ENCODE measurements around the gene NTF3. TPM values are rescaled to one million over a fixed set of nuclear protein-coding genes. Genes with fewer than 3 reads are reported as not detected.

Gene NTF3
- total RNA-seq, 1 donor from 2014 or later = 13.0 TPM

DNA sequence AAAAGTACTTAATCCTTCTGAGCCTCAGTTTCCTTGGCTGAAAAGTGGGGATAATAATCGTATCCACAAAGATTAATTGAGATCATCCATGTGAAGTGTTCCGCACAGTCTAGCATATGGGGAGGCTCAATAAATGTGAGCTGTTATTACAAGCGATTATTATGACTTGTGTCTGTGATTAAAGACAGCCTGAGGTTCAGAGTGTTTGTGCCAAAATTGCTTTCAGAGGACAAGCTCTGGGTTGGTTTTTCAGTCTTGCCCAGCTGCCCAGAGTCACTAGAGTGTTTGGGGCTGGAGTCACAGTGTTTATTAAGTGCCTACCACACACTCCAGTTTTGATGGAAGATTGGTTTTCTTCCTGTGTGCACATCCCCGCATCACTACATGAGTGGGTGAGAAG lies 53.5 kb downstream of the NTF3 start:
- no peak overlapping the region for H3K4me3 Mint-ChIP-seq
- DNase-seq (ENCODE audit: extremely low spot score, unreplicated experiment) = no peak
- H3K4me1 Mint-ChIP-seq (ENCODE audit: unreplicated experiment) = peaks cover 15% of the 10 kb centered on the region
- H3K9me3 Mint-ChIP-seq = no peaks in the 10 kb centered on the region
- TF ChIP-seq, protein P1, sequence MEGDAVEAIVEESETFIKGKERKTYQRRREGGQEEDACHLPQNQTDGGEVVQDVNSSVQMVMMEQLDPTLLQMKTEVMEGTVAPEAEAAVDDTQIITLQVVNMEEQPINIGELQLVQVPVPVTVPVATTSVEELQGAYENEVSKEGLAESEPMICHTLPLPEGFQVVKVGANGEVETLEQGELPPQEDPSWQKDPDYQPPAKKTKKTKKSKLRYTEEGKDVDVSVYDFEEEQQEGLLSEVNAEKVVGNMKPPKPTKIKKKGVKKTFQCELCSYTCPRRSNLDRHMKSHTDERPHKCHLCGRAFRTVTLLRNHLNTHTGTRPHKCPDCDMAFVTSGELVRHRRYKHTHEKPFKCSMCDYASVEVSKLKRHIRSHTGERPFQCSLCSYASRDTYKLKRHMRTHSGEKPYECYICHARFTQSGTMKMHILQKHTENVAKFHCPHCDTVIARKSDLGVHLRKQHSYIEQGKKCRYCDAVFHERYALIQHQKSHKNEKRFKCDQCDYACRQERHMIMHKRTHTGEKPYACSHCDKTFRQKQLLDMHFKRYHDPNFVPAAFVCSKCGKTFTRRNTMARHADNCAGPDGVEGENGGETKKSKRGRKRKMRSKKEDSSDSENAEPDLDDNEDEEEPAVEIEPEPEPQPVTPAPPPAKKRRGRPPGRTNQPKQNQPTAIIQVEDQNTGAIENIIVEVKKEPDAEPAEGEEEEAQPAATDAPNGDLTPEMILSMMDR (conservative IDR thresholded peaks at IDR 0.05) = no peak
- no peak overlapping the region for H3K27ac Mint-ChIP-seq
- H3K36me3 Mint-ChIP-seq = peaks cover 13% of the 10 kb centered on the region
- H3K27me3 Mint-ChIP-seq = peaks cover 11% of the 10 kb centered on the region

DNA sequence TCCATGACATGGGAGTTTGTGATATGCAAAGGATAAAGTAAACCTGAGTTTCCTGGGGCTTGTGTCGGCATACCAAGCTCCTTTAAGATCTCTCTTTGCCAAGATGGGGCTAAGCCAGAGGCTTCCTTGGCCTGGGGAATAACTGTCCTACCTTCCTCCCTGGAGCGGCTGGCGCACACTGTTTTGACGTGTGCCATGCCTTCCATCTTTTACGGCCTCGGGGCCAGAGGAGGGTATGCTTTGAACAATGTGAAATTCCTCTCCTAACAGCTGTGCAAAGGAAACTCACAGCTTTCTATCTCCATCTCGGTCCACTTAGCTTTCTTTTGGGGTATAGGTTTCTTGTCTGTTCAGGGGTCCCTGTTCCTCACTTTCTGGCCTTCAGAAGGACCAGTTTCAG lies 55.2 kb downstream of the NTF3 start:
- peaks cover 15% of the 10 kb centered on the region for H3K4me1 Mint-ChIP-seq (ENCODE audit: unreplicated experiment)
- no peaks in the 10 kb centered on the region for H3K9me3 Mint-ChIP-seq
- peaks cover 24% of the 10 kb centered on the region for H3K36me3 Mint-ChIP-seq
- H3K27ac Mint-ChIP-seq = no peak overlapping the region
- H3K4me3 Mint-ChIP-seq = no peak overlapping the region
- H3K27me3 Mint-ChIP-seq = peaks cover 21% of the 10 kb centered on the region
- TF ChIP-seq, protein P1 (conservative IDR thresholded peaks at IDR 0.05) = no peak
- DNase-seq (ENCODE audit: extremely low spot score, unreplicated experiment) = no peak

DNA sequence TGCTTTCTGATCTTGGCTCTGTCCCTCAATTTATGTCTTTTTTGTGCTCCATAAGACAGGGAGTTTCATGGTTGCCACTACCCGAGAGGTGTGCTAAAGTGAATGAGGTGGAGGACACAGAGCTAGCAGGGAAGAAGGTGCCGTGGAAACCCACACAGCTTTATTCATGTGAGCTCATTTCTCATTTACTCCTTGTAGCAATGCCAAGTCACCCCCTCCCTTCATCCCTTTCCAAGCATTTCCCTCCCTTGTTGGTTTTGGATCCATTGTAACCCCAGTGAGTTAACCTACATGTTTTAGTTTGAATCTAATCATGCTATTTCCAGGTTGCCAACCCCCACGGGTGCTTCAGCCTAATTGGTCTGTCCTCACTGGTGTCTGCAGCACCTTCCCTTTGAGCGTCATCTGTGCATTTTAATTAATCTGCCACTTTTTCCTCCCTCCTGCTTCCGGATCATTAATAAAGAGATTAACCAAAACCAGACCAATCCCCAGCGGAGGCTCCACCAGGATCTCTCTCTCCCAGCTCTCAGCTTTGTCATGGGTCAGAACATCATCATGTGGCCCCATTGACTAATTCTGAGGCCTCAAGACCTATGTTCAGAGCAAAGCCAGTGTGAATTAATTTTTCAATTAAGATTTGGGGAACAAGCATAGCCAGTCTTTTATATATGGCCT lies 56.2 kb downstream of the NTF3 start:
- Mint-ChIP-seq H3K4me1 (ENCODE audit: unreplicated experiment) (peaks cover 15% of the 10 kb centered on the region), H3K27ac (peak overlapping the region; percentile 8), H3K27me3 (peaks cover 27% of the 10 kb centered on the region), H3K9me3 (no peaks in the 10 kb centered on the region), H3K36me3 (peaks cover 31% of the 10 kb centered on the region), H3K4me3 (no peak overlapping the region)
- no peak for DNase-seq (ENCODE audit: extremely low spot score, unreplicated experiment)
- TF ChIP-seq, protein P1 (conservative IDR thresholded peaks at IDR 0.05) = no peak

DNA sequence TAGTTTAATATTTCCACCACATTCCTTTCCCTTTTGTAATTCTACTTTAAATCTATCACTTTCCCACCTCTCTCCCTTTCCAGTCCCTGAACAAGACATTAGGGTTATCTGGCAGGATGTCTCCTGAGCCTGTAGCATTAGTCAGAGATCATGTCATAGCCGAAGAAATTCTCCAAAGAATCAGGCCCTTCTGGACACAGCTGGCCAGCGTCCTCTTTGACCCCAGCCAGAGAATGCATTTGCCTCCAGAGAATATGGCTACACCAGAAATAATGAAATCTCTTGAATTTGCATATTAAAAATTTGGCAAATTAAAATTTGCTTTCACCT lies 56.7 kb downstream of the NTF3 start:
- TF ChIP-seq, protein P1 (conservative IDR thresholded peaks at IDR 0.05) = no peak
- DNase-seq (ENCODE audit: extremely low spot score, unreplicated experiment) = no peak
- peak overlapping the region; percentile 8 for H3K27ac Mint-ChIP-seq
- peaks cover 35% of the 10 kb centered on the region for H3K36me3 Mint-ChIP-seq
- H3K9me3 Mint-ChIP-seq = no peaks in the 10 kb centered on the region
- H3K4me1 Mint-ChIP-seq (ENCODE audit: unreplicated experiment) = peaks cover 15% of the 10 kb centered on the region
- H3K4me3 Mint-ChIP-seq = no peak overlapping the region
- peaks cover 25% of the 10 kb centered on the region for H3K27me3 Mint-ChIP-seq

DNA sequence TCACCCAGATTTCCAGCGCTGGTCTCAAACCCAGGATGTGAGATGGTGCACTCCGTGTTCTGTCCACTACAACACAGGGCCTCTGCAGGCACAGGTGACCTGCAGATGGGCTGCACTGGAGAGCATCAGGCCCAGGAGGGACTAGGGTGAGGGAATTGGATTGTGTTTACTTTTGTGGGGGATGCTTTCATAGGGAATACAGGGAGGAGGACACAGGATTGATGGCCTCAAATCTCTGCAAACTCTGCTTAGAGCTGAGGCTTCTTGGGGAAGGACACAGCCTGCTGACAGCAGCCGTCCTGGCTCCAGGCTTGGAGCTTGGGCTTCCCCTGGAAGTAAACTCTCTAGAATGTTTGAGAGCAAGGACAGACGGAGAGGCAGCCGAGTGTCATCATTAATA lies 57.1 kb downstream of the NTF3 start:
- TF ChIP-seq, protein P1 (conservative IDR thresholded peaks at IDR 0.05) = no peak
- H3K36me3 Mint-ChIP-seq = peaks cover 39% of the 10 kb centered on the region
- DNase-seq (ENCODE audit: extremely low spot score, unreplicated experiment) = no peak
- no peak overlapping the region for H3K27ac Mint-ChIP-seq
- H3K27me3 Mint-ChIP-seq = peaks cover 24% of the 10 kb centered on the region
- no peaks in the 10 kb centered on the region for H3K9me3 Mint-ChIP-seq
- peaks cover 15% of the 10 kb centered on the region for H3K4me1 Mint-ChIP-seq (ENCODE audit: unreplicated experiment)
- H3K4me3 Mint-ChIP-seq = no peak overlapping the region

All from type B pancreatic cell (in vitro differentiated cells).